Cardiac muscle cell (in vitro differentiated cells and primary cell): Measurements from ENCODE around the gene TREML2. TPM values are rescaled to one million over a fixed set of nuclear protein-coding genes. Genes with fewer than 3 reads are reported as not detected.
"Not testable (repeated sequence)": the region's sequence is repeated elsewhere in the genome, so short reads cannot be mapped to it uniquely, and the experiment has no call there.

Experiments used
- DNase-seq, 2 donors: peaks; one replicate each; pipeline versions ENCODE4 v3.0.0 to v3.0.0-alpha.2; 2010 to 2017; ENCODE audit warnings: low read depth in 1 of 2, low spot score in 1 of 2
- H3K27ac ChIP-seq: fragments of 200-600 bp; sonication (generic); 2 replicates; pipeline ENCODE4 v1.5.1; 2016
- H3K27me3 ChIP-seq: fragments of 200-600 bp; sonication (generic); 2 replicates; pipeline ENCODE4 v1.6.0; 2016; ENCODE audit warnings: control low read depth
- H3K36me3 ChIP-seq: fragments of 200-600 bp; sonication (generic); 2 replicates; pipeline ENCODE4 v1.5.1; 2016; ENCODE audit warnings: control low read depth
- H3K4me1 ChIP-seq: fragments of 200-600 bp; sonication (generic); 2 replicates; pipeline ENCODE4 v1.8.1; 2017; ENCODE audit warnings: low read depth, mild to moderate bottlenecking, mixed run types
- H3K4me3 ChIP-seq: fragments of 200-600 bp; sonication (generic); 2 replicates; pipeline ENCODE4 v1.5.1; 2016; ENCODE audit warnings: mild to moderate bottlenecking
- H3K9me3 ChIP-seq: fragments of 200-600 bp; sonication (generic); 2 replicates; pipeline ENCODE4 v1.5.1; 2017; ENCODE audit warnings: low read depth, mild to moderate bottlenecking, control low read depth
- polyA plus RNA-seq: library from polyadenylated mRNA; unstranded; fragments of >200 nt; fragmentation: Nextera tagmentation; extraction: Ambion mirVana; gene quantifications from 2 replicates; pipeline ENCODE4 v1.2.1, GENCODE V29; 2016
- total RNA-seq: library from RNA; depleted of rRNA; stranded (reverse); fragments of >200 nt; gene quantifications from 2 replicates; pipeline ENCODE4 v1.2.3, GENCODE V29; 2016
- TF ChIP-seq, protein P1 (sequence below): IDR thresholded peaks from 2 replicates; pipeline ENCODE4 v1.5.1; 2012; ENCODE audit warnings: low read depth, mild to moderate bottlenecking, low read length

Gene TREML2, protein sequence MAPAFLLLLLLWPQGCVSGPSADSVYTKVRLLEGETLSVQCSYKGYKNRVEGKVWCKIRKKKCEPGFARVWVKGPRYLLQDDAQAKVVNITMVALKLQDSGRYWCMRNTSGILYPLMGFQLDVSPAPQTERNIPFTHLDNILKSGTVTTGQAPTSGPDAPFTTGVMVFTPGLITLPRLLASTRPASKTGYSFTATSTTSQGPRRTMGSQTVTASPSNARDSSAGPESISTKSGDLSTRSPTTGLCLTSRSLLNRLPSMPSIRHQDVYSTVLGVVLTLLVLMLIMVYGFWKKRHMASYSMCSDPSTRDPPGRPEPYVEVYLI
- total RNA-seq (not detected in 2 replicates), polyA plus RNA-seq (not detected in 2 replicates)

DNA sequence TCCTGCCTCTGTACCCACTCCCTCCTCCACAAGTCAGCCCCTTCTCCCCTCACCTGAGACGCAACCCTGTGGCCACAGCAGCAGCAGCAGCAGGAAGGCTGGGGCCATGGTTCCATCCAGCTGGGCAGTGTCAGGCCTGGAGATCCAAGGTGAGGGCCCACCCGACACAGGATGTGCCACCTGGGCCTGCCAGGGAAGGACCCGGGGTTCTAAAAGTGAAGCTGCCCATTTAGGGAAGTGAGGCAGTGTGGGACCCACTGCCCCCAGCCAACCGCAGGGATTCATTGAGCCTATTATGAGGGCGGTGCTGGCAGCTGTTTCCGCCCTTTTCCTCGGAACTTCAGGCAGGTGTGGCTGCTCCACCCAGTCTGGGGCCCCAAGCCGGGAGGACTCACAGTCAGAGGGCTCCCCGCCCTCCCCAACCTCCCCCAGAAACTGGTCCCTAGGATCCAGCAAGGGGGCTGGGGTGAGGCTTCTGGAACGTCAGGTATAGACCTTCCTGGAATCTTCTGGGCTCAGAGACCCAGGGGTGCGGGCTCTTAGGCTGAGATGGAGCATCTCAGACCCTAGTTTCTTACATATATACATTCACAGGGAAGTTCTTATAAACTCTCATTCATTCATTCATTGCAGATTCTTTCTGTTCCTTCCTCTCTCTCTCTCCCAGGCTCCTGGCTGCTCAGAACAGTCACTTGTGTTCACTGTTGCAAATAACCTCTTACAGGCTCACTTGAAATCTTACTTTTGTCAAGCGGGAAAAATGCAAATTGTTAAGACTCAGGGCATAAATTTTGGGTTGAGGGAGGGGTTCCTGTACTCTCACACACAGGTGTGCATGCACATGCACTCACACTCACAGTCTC lies at the start of gene TREML2:
Gene TREML2 (minus strand): TSS at position 249 of the 863 bp plus-strand sequence. CDS start 141 bp downstream, at position 108.
- TF ChIP-seq, protein P1, sequence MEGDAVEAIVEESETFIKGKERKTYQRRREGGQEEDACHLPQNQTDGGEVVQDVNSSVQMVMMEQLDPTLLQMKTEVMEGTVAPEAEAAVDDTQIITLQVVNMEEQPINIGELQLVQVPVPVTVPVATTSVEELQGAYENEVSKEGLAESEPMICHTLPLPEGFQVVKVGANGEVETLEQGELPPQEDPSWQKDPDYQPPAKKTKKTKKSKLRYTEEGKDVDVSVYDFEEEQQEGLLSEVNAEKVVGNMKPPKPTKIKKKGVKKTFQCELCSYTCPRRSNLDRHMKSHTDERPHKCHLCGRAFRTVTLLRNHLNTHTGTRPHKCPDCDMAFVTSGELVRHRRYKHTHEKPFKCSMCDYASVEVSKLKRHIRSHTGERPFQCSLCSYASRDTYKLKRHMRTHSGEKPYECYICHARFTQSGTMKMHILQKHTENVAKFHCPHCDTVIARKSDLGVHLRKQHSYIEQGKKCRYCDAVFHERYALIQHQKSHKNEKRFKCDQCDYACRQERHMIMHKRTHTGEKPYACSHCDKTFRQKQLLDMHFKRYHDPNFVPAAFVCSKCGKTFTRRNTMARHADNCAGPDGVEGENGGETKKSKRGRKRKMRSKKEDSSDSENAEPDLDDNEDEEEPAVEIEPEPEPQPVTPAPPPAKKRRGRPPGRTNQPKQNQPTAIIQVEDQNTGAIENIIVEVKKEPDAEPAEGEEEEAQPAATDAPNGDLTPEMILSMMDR = no peak
- H3K27ac ChIP-seq = no peak within 1 kb of the TSS

DNA sequence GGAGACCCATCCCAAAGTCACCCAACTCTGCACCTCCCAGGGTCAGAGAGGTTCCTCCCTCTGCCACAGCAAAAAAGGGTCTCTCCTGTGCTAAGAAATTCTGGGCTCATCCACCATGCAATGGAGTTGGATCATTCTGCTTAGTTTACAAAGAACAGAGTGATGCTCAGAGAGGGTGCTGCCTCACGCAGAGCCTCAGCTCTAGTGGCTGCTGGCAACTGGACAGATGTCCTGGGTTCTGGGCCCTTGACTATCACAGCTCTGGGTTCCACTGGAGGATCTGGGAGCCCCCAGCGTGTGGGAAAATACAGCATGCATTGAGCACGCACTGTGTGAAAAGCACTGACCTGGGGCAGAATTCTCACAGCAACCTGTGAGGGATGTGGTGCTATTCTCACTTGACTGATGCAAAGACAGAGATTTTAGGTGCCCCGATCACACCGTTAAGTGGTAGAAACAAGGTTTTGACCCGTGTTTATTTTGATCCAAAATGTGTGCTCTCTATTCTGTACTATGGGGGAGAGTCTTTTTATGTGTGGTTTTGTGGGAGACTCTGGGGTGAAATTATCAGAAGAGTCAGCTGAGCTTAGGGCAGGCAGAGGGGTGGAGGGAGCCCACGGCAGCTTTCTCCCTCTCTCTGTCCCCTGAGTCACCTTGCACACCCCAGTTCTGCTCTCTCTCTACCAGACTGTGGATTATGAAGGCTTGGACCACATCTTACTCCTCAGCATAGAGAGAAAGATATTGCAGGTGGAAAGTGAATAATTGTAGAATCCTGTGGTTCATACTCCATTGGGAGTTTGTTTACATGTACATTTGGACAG lies 47.1 kb upstream of the TREML2 start:
- H3K4me1 ChIP-seq = no peaks in the 10 kb centered on the region
- no peak for DNase-seq
- H3K27me3 ChIP-seq = peaks cover 6% of the 10 kb centered on the region
- H3K9me3 ChIP-seq = no peaks in the 10 kb centered on the region
- H3K4me3 ChIP-seq = no peak overlapping the region
- H3K36me3 ChIP-seq = no peaks in the 10 kb centered on the region
- H3K27ac ChIP-seq = no peak overlapping the region
- TF ChIP-seq, protein P1 = no peak

More for the DNA sequence above, at the start of gene TREML2:
- no peak within 1 kb of the TSS for H3K4me3 ChIP-seq
- no peaks in the 10 kb centered on the region for H3K36me3 ChIP-seq
- no peak for DNase-seq
- no peaks in the 10 kb centered on the region for H3K9me3 ChIP-seq
- peaks cover under 1% of the 10 kb centered on the region for H3K27me3 ChIP-seq
- H3K4me1 ChIP-seq = peaks cover 7% of the 10 kb centered on the region

DNA sequence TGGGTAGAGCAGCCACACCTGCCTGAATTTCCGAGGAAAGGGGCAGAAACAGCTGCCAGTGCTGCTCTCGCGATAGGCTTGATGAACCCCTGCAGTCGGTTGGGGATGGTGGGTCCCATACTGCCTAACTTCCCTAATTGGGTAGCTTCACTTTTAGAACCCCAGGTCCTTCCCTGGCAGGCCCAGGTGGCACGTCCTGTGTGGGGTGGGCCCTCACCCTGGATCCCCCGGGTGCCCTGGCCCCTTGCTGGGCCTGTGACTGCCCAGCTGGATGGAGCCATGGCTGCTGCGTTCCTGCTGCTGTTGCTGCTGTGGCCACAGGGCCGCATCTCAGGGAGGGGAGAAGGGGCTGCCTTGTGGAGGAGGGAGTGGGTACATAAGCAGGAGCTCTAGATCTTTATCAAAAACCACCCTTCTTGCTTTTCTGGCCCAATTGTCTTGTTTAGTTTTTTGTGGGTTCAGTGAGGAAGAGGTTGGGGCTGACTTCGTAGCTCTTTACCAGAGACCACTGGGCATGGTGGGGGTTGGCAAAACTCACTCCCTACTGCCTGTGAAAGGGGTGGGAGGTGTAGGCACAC lies 46.4 kb upstream of the TREML2 start:
- no peaks in the 10 kb centered on the region for H3K4me1 ChIP-seq
- no peak overlapping the region for H3K27ac ChIP-seq
- H3K36me3 ChIP-seq = no peaks in the 10 kb centered on the region
- TF ChIP-seq, protein P1 = no peak
- H3K4me3 ChIP-seq = no peak overlapping the region
- H3K9me3 ChIP-seq = no peaks in the 10 kb centered on the region
- no peaks in the 10 kb centered on the region for H3K27me3 ChIP-seq
- DNase-seq = no peak

DNA sequence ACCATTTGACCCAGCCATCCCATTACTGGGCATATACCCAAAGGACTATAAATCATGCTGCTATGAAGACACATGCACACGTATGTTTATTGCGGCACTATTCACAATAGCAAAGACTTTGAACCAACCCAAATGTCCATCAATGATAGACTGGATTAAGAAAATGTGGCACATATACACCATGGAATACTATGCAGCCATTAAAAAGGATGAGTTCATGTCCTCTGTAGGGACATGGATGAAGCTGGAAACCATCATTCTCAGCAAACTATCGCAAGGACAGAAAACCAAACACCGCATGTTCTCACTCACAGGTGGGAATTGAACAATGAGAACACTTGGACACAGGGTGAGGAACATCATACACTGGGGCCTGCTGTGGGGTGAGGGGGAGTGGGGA lies 45.6 kb upstream of the TREML2 start:
- H3K36me3 ChIP-seq, H3K4me1 ChIP-seq, H3K4me3 ChIP-seq, DNase-seq, H3K27me3 ChIP-seq, H3K27ac ChIP-seq, H3K9me3 ChIP-seq: not testable (repeated sequence)

DNA sequence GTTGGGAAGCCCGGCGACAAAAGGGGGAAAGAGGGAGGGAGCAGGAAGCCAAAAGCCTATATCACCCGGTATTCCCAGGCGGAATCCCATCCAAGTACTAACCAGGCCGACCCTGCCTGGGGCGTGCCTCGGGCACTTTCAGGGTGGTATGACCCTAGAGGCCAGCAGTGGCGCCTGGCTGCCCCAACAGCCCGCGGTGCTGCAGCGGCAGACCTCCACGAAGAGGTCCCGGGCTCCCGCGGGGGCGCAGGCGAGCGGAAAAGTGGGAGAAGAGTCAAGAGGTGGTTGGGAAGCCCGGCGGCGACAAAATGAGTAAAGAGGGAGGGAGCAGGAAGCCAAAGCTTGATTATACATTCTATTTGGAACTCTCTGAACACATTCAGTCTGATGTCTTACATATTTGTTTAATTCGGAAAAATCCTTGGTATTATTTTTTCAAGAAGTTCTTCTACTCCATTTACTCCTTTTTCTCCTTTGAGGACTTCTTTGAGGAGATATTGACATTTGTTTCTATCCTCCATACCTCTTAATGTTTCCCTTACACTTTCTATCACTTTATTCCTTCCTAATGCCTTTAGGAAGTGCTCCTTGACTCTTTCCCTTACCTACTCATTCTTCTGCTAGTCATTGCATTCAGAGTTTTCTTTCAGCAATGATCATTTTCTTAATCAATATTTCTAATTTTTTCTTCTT lies 38.7 kb upstream of the TREML2 start:
- Histone ChIP-seq H3K36me3 (no peaks in the 10 kb centered on the region), H3K27me3 (peaks cover 29% of the 10 kb centered on the region), H3K9me3 (no peaks in the 10 kb centered on the region), H3K27ac (no peak overlapping the region), H3K4me1 (no peaks in the 10 kb centered on the region), H3K4me3 (no peak overlapping the region)
- DNase-seq = peak in 1 of 2 donors; percentile 46
- TF ChIP-seq, protein P1 = no peak
